Endodermal cell (in vitro differentiated cells): Measurements from ENCODE around the gene NACC1. TPM values are rescaled to one million over a fixed set of nuclear protein-coding genes. Genes with fewer than 3 reads are reported as not detected.
"Not testable (repeated sequence)": the region's sequence is repeated elsewhere in the genome, so short reads cannot be mapped to it uniquely, and the experiment has no call there.

Experiments used
- DNase-seq: peaks from one replicate; pipeline ENCODE4 v3.0.0-alpha.2; 2017
- H3K27ac ChIP-seq: 2 replicates; pipeline ENCODE4 v1.5.1; 2013; ENCODE audit warnings: mild to moderate bottlenecking, low read depth, low read length, moderate library complexity
- H3K27me3 ChIP-seq: 2 replicates; pipeline ENCODE4 v1.6.1; 2013; ENCODE audit warnings: mild to moderate bottlenecking, low read length, moderate library complexity; ENCODE audit not compliant: insufficient read depth, control insufficient read depth, poor library complexity, severe bottlenecking
- H3K36me3 ChIP-seq: 2 replicates; pipeline ENCODE4 v1.7.0; 2013; ENCODE audit warnings: mild to moderate bottlenecking, low read length, moderate library complexity; ENCODE audit not compliant: control insufficient read depth, insufficient read depth
- H3K4me1 ChIP-seq: one replicate; pipeline ENCODE4 v1.7.0; 2013; ENCODE audit warnings: low read length; ENCODE audit not compliant: control insufficient read depth, insufficient read depth
- H3K4me3 ChIP-seq: 2 replicates; pipeline ENCODE4 v1.5.1; 2013; ENCODE audit warnings: mild to moderate bottlenecking, low read length, moderate library complexity
- H3K9ac ChIP-seq: 2 replicates; pipeline ENCODE4 v1.6.1; 2013; ENCODE audit warnings: mild to moderate bottlenecking, low read length, moderate library complexity; ENCODE audit not compliant: poor library complexity, severe bottlenecking; ENCODE audit errors: extremely low read depth
- H3K9me3 ChIP-seq: 2 replicates; pipeline ENCODE4 v1.6.1; 2013; ENCODE audit warnings: mild to moderate bottlenecking, low read length, moderate library complexity; ENCODE audit not compliant: control insufficient read depth
- H3K27ac Mint-ChIP-seq: 2 replicates; pipeline ENCODE4 v1.8.0; 2020; ENCODE audit warnings: mixed read lengths
- H3K27me3 Mint-ChIP-seq: 2 replicates; pipeline ENCODE4 v1.8.0; 2021; ENCODE audit warnings: mild to moderate bottlenecking, mixed read lengths; ENCODE audit not compliant: insufficient read depth
- H3K36me3 Mint-ChIP-seq: 2 replicates; pipeline ENCODE4 v1.8.0; 2020; ENCODE audit warnings: low read depth, mixed read lengths
- H3K4me1 Mint-ChIP-seq: 2 replicates; pipeline ENCODE4 v1.8.0; 2020; ENCODE audit warnings: mixed read lengths
- H3K4me3 Mint-ChIP-seq: 2 replicates; pipeline ENCODE4 v1.8.0; 2020; ENCODE audit warnings: mild to moderate bottlenecking, moderate library complexity, mixed read lengths
- H3K9me3 Mint-ChIP-seq: 2 replicates; pipeline ENCODE4 v1.8.0; 2020; ENCODE audit warnings: mild to moderate bottlenecking, mixed read lengths
- CTCF ChIP-seq: fragments of 200-600 bp; sonication (generic); conservative IDR thresholded peaks from 2 replicates; pipeline ENCODE4 v1.5.0; 2021; ENCODE audit warnings: antibody characterized with exemption, mild to moderate bottlenecking
- WGBS, 2 experiments: methylation state at CpG; one replicate each; pipeline versions ENCODE4 v1.1.5 to v1.1.7; 2013; ENCODE audit warnings: missing lambda C conversion rate in 2 of 2, mixed read lengths in 1 of 2; ENCODE audit not compliant: insufficient coverage in 1 of 2, insufficient read length in 1 of 2; 5-methylcytosine and 5-hydroxymethylcytosine counted together
- total RNA-seq, 2 donors: library from RNA; stranded (reverse); fragmentation: NEBNext Ultra II Directional in 1 of 2; extraction: Animal tissue kit (Norgen Biotek cat#: 25700) in 1 of 2; gene quantifications; 2 replicates in 1 of 2; 3 replicates in 1 of 2; pipeline ENCODE4 v1.2.1, GENCODE V29; 2021

Gene NACC1
- total RNA-seq, 2 donors from 2014 or later, result 164 to 172 TPM

GRCh38 chr19:13139633-13140311, 21.7 kb downstream of the NACC1 start:
- H3K36me3 Mint-ChIP-seq, result peaks cover 36% of the 10 kb centered on the region
- H3K9me3 Mint-ChIP-seq, result no peaks in the 10 kb centered on the region
- Histone ChIP-seq H3K4me3 (no peak overlapping the region), H3K36me3 (peaks cover 32% of the 10 kb centered on the region), H3K4me1 (no peaks in the 10 kb centered on the region), H3K9me3 (no peaks in the 10 kb centered on the region), H3K27ac (no peak overlapping the region), H3K9ac (no peak overlapping the region), H3K27me3 (no peaks in the 10 kb centered on the region)
- no peak overlapping the region for H3K4me3 Mint-ChIP-seq
- TF ChIP-seq CTCF, result no peak
- peaks cover 2% of the 10 kb centered on the region for H3K27me3 Mint-ChIP-seq
- peaks cover 6% of the 10 kb centered on the region for H3K4me1 Mint-ChIP-seq
- DNase-seq, result no peak
- WGBS, 2 experiments, result 91 to 97% methylated on average over 4 to 10 of the region's 11 CpGs
- H3K27ac Mint-ChIP-seq, result peak overlapping the region; percentile 76

- no peak overlapping the region for H3K4me3 Mint-ChIP-seq
- peaks cover 4% of the 10 kb centered on the region for H3K4me1 Mint-ChIP-seq
- peaks cover 6% of the 10 kb centered on the region for H3K36me3 Mint-ChIP-seq
- Histone ChIP-seq H3K4me3 (no peak overlapping the region), H3K4me1 (no peaks in the 10 kb centered on the region), H3K9ac (no peak overlapping the region), H3K36me3 (peaks cover 3% of the 10 kb centered on the region), H3K27me3 (no peaks in the 10 kb centered on the region), H3K9me3 (no peaks in the 10 kb centered on the region), H3K27ac (no peak overlapping the region)
- no peaks in the 10 kb centered on the region for H3K9me3 Mint-ChIP-seq
- H3K27ac Mint-ChIP-seq, result no peak overlapping the region
- no peak for TF ChIP-seq CTCF
- 97 to 99% methylated on average over 8 to 16 of the region's 16 CpGs for WGBS, 2 experiments
- no peak for DNase-seq
- peaks cover under 1% of the 10 kb centered on the region for H3K27me3 Mint-ChIP-seq
Observed at GRCh38 chr19:13146763-13147563, 28.9 kb downstream of the NACC1 start.

- 69 to 70% methylated on average over 6 to 17 of the region's 17 CpGs for WGBS, 2 experiments
- H3K27me3 Mint-ChIP-seq, H3K4me1 Mint-ChIP-seq, DNase-seq, H3K9me3 ChIP-seq, H3K36me3 ChIP-seq, H3K27me3 ChIP-seq, H3K27ac Mint-ChIP-seq, H3K27ac ChIP-seq, H3K9me3 Mint-ChIP-seq, H3K4me1 ChIP-seq: not testable (repeated sequence)
- peak overlapping the region; percentile 100 for H3K4me3 Mint-ChIP-seq
- H3K36me3 Mint-ChIP-seq, result peaks cover 10% of the 10 kb centered on the region
- Histone ChIP-seq H3K4me3 (peak overlapping the region; percentile 99), H3K9ac (peak overlapping the region; percentile 98)
Observed at GRCh38 chr19:13149173-13149627, 31.1 kb downstream of the NACC1 start.
